Adrenal gland (tissue), 5 donors: Measurements from ENCODE around the gene CLIP4.

Experiments used
- CTCF ChIP-seq, 6 experiments: fragments of 450-650 bp in 4 of 6; fragments of 200-600 bp in 2 of 6; sonication (generic) in 1 of 6; IDR thresholded peaks; 1 replicate in 5 of 6; 2 replicates in 1 of 6; pipeline versions ENCODE4 v1.5.1 to v1.8.0; 2016 to 2021; ENCODE audit warnings: antibody characterized with exemption in 6 of 6, mild to moderate bottlenecking in 2 of 6, moderate library complexity in 1 of 6
- POLR2A ChIP-seq, 2 donors: fragments of 450-650 bp; IDR thresholded peaks; one replicate each; pipeline ENCODE4 v1.6.1; 2017; ENCODE audit warnings: antibody characterized with exemption in 2 of 2, mild to moderate bottlenecking in 2 of 2, moderate library complexity in 1 of 2
- donor health status: DM: no; HTN: no; CAD: no.

GRCh38 chr2:29220506-29221270, 105.5 kb downstream of the CLIP4 start:
- no peak for TF ChIP-seq CTCF (IDR thresholded peaks at IDR 0.05)
- no peak for TF ChIP-seq POLR2A (IDR thresholded peaks at IDR 0.05)
